Measurements from ENCODE around the gene ST7L. TPM values are rescaled to one million over a fixed set of nuclear protein-coding genes. Genes with fewer than 3 reads are reported as not detected.
"Not testable (repeated sequence)": the region's sequence is repeated elsewhere in the genome, so short reads cannot be mapped to it uniquely, and the experiment has no call there.

ST7L gene
- total RNA-seq, 2 donors from 2014 or later: 9.4 to 9.7 TPM

- H3K4me3 Mint-ChIP-seq: no peak overlapping the region
- no peaks in the 10 kb centered on the region for H3K9me3 Mint-ChIP-seq
- H3K27ac Mint-ChIP-seq: no peak overlapping the region
- H3K36me3 Mint-ChIP-seq (ENCODE audit: low read depth): no peaks in the 10 kb centered on the region
- H3K4me1 Mint-ChIP-seq: no peaks in the 10 kb centered on the region
- no peak for ATAC-seq (replicated peaks)
- peaks cover 10% of the 10 kb centered on the region for H3K27me3 Mint-ChIP-seq
Measured at GRCh38 chr1:112488141-112488540, 130.8 kb downstream of the ST7L start.

GRCh38 chr1:112487686-112488085 is 131.3 kb downstream of the ST7L start:
- H3K36me3 Mint-ChIP-seq (ENCODE audit: low read depth); H3K4me1 Mint-ChIP-seq; H3K4me3 Mint-ChIP-seq; H3K9me3 Mint-ChIP-seq; ATAC-seq (replicated peaks); H3K27ac Mint-ChIP-seq: not testable (repeated sequence)
- peaks cover 11% of the 10 kb centered on the region for H3K27me3 Mint-ChIP-seq

GRCh38 chr1:112486063-112486462 is 132.9 kb downstream of the ST7L start:
- not testable (repeated sequence) for H3K4me1 Mint-ChIP-seq; H3K36me3 Mint-ChIP-seq (ENCODE audit: low read depth); H3K27me3 Mint-ChIP-seq; H3K27ac Mint-ChIP-seq; H3K9me3 Mint-ChIP-seq; H3K4me3 Mint-ChIP-seq; ATAC-seq (replicated peaks)

GRCh38 chr1:112478314-112478713 is 140.6 kb downstream of the ST7L start:
- Mint-ChIP-seq H3K27ac (no peak overlapping the region), H3K4me1 (no peaks in the 10 kb centered on the region), H3K9me3 (peaks cover 14% of the 10 kb centered on the region), H3K36me3 (ENCODE audit: low read depth) (no peaks in the 10 kb centered on the region), H3K27me3 (peaks cover 13% of the 10 kb centered on the region), H3K4me3 (no peak overlapping the region)
- ATAC-seq (replicated peaks): no peak

- Mint-ChIP-seq H3K27me3 (peaks cover 16% of the 10 kb centered on the region), H3K9me3 (peaks cover 14% of the 10 kb centered on the region)
Measured at GRCh38 chr1:112477550-112477949, 141.4 kb downstream of the ST7L start.

More at GRCh38 chr1:112477550-112477949, 141.4 kb downstream of the ST7L start:
- ATAC-seq (replicated peaks): no peak
- H3K36me3 Mint-ChIP-seq (ENCODE audit: low read depth): no peaks in the 10 kb centered on the region
- no peaks in the 10 kb centered on the region for H3K4me1 Mint-ChIP-seq
- no peak overlapping the region for H3K4me3 Mint-ChIP-seq
- H3K27ac Mint-ChIP-seq: no peak overlapping the region

Other genes starting within 250 kb of the ST7L start
- gene CTTNBP2NL, start 222.9 kb downstream of the ST7L start, total RNA-seq: 1 to 10 TPM; 4.0 to 7.2 TPM
- under 1 TPM; 0.32 to 0.48 TPM for gene WNT2B, start 110.2 kb downstream of the ST7L start, total RNA-seq
- 100 to 1,000 TPM; 284 to 302 TPM for gene CAPZA1, start 691 bp upstream of the ST7L start, total RNA-seq
- 10 to 100 TPM; 54.7 to 59.3 TPM for gene MOV10, start 55.5 kb upstream of the ST7L start, total RNA-seq
- gene RHOC, start 88.0 kb upstream of the ST7L start, total RNA-seq: 10 to 100 TPM; 39.5 to 59.4 TPM
- under 1 TPM; 0.30 to 0.69 TPM for gene PPM1J, start 96.2 kb upstream of the ST7L start, total RNA-seq